Neural progenitor cell (in vitro differentiated cells): ENCODE data around the gene TMEM242. TPM values are rescaled to one million over a fixed set of nuclear protein-coding genes. Genes with fewer than 3 reads are reported as not detected.

Experiments
- DNase-seq: peaks from one replicate; pipeline ENCODE4 v3.0.0-alpha.2; 2016; ENCODE audit warnings: low spot score
- H2AFZ ChIP-seq: fragments of 200-600 bp; sonication (generic); replicated peaks from 2 replicates; pipeline ENCODE4 v1.6.1; 2016; ENCODE audit warnings: antibody characterized with exemption
- H3F3A ChIP-seq: fragments of 200-600 bp; sonication (generic); 2 replicates; pipeline ENCODE4 v1.6.1; 2016; ENCODE audit warnings: antibody characterized with exemption, low read depth
- H3K27ac ChIP-seq: fragments of 200-600 bp; sonication (generic); 2 replicates; pipeline ENCODE4 v1.5.1; 2016; ENCODE audit warnings: mild to moderate bottlenecking
- H3K27me3 ChIP-seq: fragments of 200-600 bp; sonication (generic); 2 replicates; pipeline ENCODE4 v1.6.1; 2016; ENCODE audit warnings: mild to moderate bottlenecking, moderate library complexity
- H3K36me3 ChIP-seq: fragments of 200-600 bp; sonication (generic); 2 replicates; pipeline ENCODE4 v1.5.1; 2016
- H3K4me1 ChIP-seq: fragments of 200-600 bp; sonication (generic); 2 replicates; pipeline ENCODE4 v1.6.1; 2016; ENCODE audit warnings: mixed run types
- H3K4me2 ChIP-seq: fragments of 200-600 bp; sonication (generic); 2 replicates; pipeline ENCODE4 v1.6.1; 2016
- H3K4me3 ChIP-seq: fragments of 200-600 bp; sonication (generic); 2 replicates; pipeline ENCODE4 v1.5.1; 2016
- H3K79me2 ChIP-seq: fragments of 200-600 bp; sonication (generic); 2 replicates; pipeline ENCODE4 v1.6.1; 2016; ENCODE audit warnings: low read depth
- H3K9ac ChIP-seq: fragments of 200-600 bp; sonication (generic); 2 replicates; pipeline ENCODE4 v1.6.1; 2016
- H3K9me3 ChIP-seq: fragments of 200-600 bp; sonication (generic); 2 replicates; pipeline ENCODE4 v1.5.1; 2016; ENCODE audit warnings: low read depth
- H4K20me1 ChIP-seq: fragments of 200-600 bp; sonication (generic); 2 replicates; pipeline ENCODE4 v1.6.1; 2016; ENCODE audit warnings: low read depth
- H3K27ac Mint-ChIP-seq: 3 replicates; pipeline ENCODE4 v1.8.0; 2021; ENCODE audit warnings: mixed read lengths
- H3K27me3 Mint-ChIP-seq: 2 replicates; pipeline ENCODE4 v1.8.0; 2022; ENCODE audit warnings: low read depth, mild to moderate bottlenecking, inconsistent platforms, moderate library complexity, mixed read lengths; ENCODE audit not compliant: insufficient read depth
- H3K36me3 Mint-ChIP-seq: 3 replicates; pipeline ENCODE4 v1.8.0; 2021; ENCODE audit warnings: mixed read lengths
- H3K4me1 Mint-ChIP-seq: 3 replicates; pipeline ENCODE4 v1.8.0; 2021; ENCODE audit warnings: mixed read lengths
- H3K4me3 Mint-ChIP-seq: 3 replicates; pipeline ENCODE4 v1.8.0; 2021; ENCODE audit warnings: mild to moderate bottlenecking, moderate library complexity, mixed read lengths
- H3K9me3 Mint-ChIP-seq: 3 replicates; pipeline ENCODE4 v1.8.0; 2020; ENCODE audit warnings: mixed read lengths
- EZH2 ChIP-seq: fragments of 200-600 bp; sonication (generic); IDR thresholded peaks from 2 replicates; pipeline ENCODE4 v1.6.1; 2017; ENCODE audit warnings: antibody characterized with exemption, mild to moderate bottlenecking, moderate library complexity
- EZH2phosphoT487 ChIP-seq: fragments of 200-600 bp; sonication (generic); IDR thresholded peaks from 2 replicates; pipeline ENCODE4 v1.6.1; 2017; ENCODE audit warnings: antibody characterized with exemption
- total RNA-seq: library from RNA; depleted of rRNA; stranded (reverse); fragments of >200 nt; gene quantifications from 2 replicates; pipeline ENCODE4 v1.2.3, GENCODE V29; 2015; ENCODE audit warnings: low replicate concordance
- TF ChIP-seq, protein P1 (sequence below): fragments of 200-600 bp; sonication (generic); IDR thresholded peaks from 2 replicates; pipeline ENCODE4 v1.5.1; 2017; ENCODE audit warnings: antibody characterized with exemption, mild to moderate bottlenecking

The TMEM242 gene
- total RNA-seq, 1 donor from 2014 or later: 9.9 TPM

DNA sequence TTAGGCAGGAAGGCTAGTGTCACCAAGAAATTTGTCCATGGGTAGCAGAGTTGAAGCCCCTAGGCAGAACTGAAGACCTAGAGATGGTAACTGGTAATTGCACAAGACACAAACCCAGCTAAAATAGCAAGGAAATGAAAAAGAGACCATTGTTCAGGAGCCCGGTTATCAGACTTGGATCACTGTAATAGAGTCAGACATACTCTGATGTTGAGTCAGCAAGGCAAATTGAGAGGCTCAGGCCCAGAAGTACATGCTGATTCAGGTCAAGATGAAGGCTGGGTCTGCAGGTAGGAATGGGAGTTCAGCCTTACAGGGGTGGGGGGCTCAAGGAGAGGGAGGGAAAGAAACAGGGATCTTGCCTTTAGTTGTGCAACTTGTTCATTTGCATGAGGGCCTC is 6.5 kb upstream of the TMEM242 start:
- H3K9ac ChIP-seq: no peak overlapping the region
- H3K79me2 ChIP-seq: no peaks in the 10 kb centered on the region
- H3K4me1 ChIP-seq: no peaks in the 10 kb centered on the region
- H3K9me3 ChIP-seq: no peaks in the 10 kb centered on the region
- no peak for DNase-seq
- Mint-ChIP-seq H3K36me3 (no peaks in the 10 kb centered on the region), H3K4me3 (no peak overlapping the region), H3K4me1 (peaks cover 3% of the 10 kb centered on the region), H3K27ac (no peak overlapping the region), H3K9me3 (no peaks in the 10 kb centered on the region), H3K27me3 (no peaks in the 10 kb centered on the region)
- H3K27ac ChIP-seq: no peak overlapping the region
- H3K27me3 ChIP-seq: peaks cover 57% of the 10 kb centered on the region
- H3K36me3 ChIP-seq: no peaks in the 10 kb centered on the region
- H2AFZ ChIP-seq: no peak overlapping the region
- no peaks in the 10 kb centered on the region for H4K20me1 ChIP-seq
- TF ChIP-seq EZH2 (no peak), EZH2phosphoT487 (no peak)
- TF ChIP-seq, protein P1, sequence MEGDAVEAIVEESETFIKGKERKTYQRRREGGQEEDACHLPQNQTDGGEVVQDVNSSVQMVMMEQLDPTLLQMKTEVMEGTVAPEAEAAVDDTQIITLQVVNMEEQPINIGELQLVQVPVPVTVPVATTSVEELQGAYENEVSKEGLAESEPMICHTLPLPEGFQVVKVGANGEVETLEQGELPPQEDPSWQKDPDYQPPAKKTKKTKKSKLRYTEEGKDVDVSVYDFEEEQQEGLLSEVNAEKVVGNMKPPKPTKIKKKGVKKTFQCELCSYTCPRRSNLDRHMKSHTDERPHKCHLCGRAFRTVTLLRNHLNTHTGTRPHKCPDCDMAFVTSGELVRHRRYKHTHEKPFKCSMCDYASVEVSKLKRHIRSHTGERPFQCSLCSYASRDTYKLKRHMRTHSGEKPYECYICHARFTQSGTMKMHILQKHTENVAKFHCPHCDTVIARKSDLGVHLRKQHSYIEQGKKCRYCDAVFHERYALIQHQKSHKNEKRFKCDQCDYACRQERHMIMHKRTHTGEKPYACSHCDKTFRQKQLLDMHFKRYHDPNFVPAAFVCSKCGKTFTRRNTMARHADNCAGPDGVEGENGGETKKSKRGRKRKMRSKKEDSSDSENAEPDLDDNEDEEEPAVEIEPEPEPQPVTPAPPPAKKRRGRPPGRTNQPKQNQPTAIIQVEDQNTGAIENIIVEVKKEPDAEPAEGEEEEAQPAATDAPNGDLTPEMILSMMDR: no peak
- H3K4me3 ChIP-seq: no peak overlapping the region
- H3F3A ChIP-seq: no peaks in the 10 kb centered on the region
- H3K4me2 ChIP-seq: no peak overlapping the region

- Histone ChIP-seq H3K79me2 (peaks cover under 1% of the 10 kb centered on the region), H3K4me1 (no peaks in the 10 kb centered on the region), H3K36me3 (no peaks in the 10 kb centered on the region), H3K9me3 (no peaks in the 10 kb centered on the region), H3K27me3 (peaks cover 60% of the 10 kb centered on the region), H4K20me1 (no peaks in the 10 kb centered on the region), H3K4me3 (no peak overlapping the region), H3K27ac (no peak overlapping the region), H2AFZ (no peak overlapping the region), H3K4me2 (no peak overlapping the region), H3K9ac (no peak overlapping the region), H3F3A (peaks cover 11% of the 10 kb centered on the region)
- Mint-ChIP-seq H3K9me3 (no peaks in the 10 kb centered on the region), H3K27ac (no peak overlapping the region), H3K36me3 (no peaks in the 10 kb centered on the region), H3K4me1 (peaks cover 9% of the 10 kb centered on the region), H3K27me3 (peaks cover 4% of the 10 kb centered on the region), H3K4me3 (no peak overlapping the region)
- no peak for DNase-seq
- TF ChIP-seq EZH2phosphoT487: no peak
- TF ChIP-seq, protein P1: no peak
- no peak for TF ChIP-seq EZH2
Observed at GRCh38 chr6:157328108-157328692, 4.9 kb upstream of the TMEM242 start.

DNA sequence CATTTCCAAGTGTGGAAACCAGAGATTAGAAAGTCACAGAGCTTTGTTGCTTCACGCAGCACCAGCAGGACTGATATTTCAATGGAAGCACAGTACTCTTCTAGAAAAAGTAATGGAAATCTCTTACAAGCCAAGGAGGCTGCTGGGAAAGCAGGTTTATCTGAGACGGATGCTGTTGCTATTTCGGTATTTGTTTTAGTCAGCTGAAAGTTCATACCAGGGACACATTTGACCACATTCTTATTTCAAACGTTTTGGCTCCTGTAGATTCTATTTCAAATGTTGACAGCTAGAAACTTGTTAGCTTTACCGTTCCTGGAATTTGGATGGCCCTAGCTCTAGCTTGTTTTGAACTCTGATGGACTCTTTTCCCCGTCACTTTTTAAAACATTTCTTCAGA is 3.7 kb upstream of the TMEM242 start:
- H3K27me3 Mint-ChIP-seq: peaks cover 4% of the 10 kb centered on the region
- peaks cover 50% of the 10 kb centered on the region for H3K27me3 ChIP-seq
- H3K4me3 ChIP-seq: no peak overlapping the region
- H2AFZ ChIP-seq: no peak overlapping the region
- no peak overlapping the region for H3K4me3 Mint-ChIP-seq
- no peak overlapping the region for H3K9ac ChIP-seq
- peaks cover 4% of the 10 kb centered on the region for H3K4me1 ChIP-seq
- H3K4me2 ChIP-seq: no peak overlapping the region
- no peak overlapping the region for H3K27ac Mint-ChIP-seq
- peaks cover 13% of the 10 kb centered on the region for H3K79me2 ChIP-seq
- H3K27ac ChIP-seq: no peak overlapping the region
- TF ChIP-seq EZH2phosphoT487 (no peak), EZH2 (no peak)
- TF ChIP-seq, protein P1: no peak
- no peaks in the 10 kb centered on the region for H3K36me3 Mint-ChIP-seq
- no peak for DNase-seq
- no peaks in the 10 kb centered on the region for H3K9me3 ChIP-seq
- peaks cover 11% of the 10 kb centered on the region for H3F3A ChIP-seq
- peaks cover 14% of the 10 kb centered on the region for H3K4me1 Mint-ChIP-seq
- H3K9me3 Mint-ChIP-seq: no peaks in the 10 kb centered on the region
- no peaks in the 10 kb centered on the region for H3K36me3 ChIP-seq
- no peaks in the 10 kb centered on the region for H4K20me1 ChIP-seq
